Left colon (tissue), 2 donors: ENCODE data around the gene CSF2RB. TPM values are rescaled to one million over a fixed set of nuclear protein-coding genes. Genes with fewer than 3 reads are reported as not detected.
"Not testable (repeated sequence)": the region's sequence is repeated elsewhere in the genome, so short reads cannot be mapped to it uniquely, and the experiment has no call there.

ENCODE experiments used
- ATAC-seq: fragments of 200-7000 bp; cut with Tn5 transposase; one replicate; pipeline ENCODE4 v1.9.1; 2020; ENCODE audit warnings: mild to moderate bottlenecking, moderate library complexity
- DNase-seq, 2 donors: peaks; one replicate each; pipeline ENCODE4 v3.0.0-alpha.2; 2020
- intact Hi-C, 2 donors: fragments of 100-400 bp; cut with DNase I in 1 of 2; cut with micrococcal nuclease in 1 of 2; formaldehyde crosslinking; loops; one replicate each; pipeline versions ENCODE4 v1.11.2 to v1.14.0; 2022; cut with DNase I, micrococcal nuclease
- total RNA-seq, 2 donors: library from RNA; stranded (reverse); fragmentation: NEBNext Ultra II Directional; extraction: Animal tissue kit (Norgen Biotek cat#: 25700); gene quantifications; one replicate each; pipeline ENCODE4 v1.2.1, GENCODE V29; 2021
- donor health status: DM: no; HTN: no; CAD: no.
- donor health status: DM: yes; HTN: yes; CAD: no.

CSF2RB gene
- total RNA-seq, 2 donors from 2014 or later: 2.9 to 5.6 TPM

- ATAC-seq (no peak), DNase-seq (no peak)
- intact Hi-C loops: no loop called here
These were observed 68.7 kb downstream of the CSF2RB start for GRCh38 chr22:36982136-36982535.

DNA sequence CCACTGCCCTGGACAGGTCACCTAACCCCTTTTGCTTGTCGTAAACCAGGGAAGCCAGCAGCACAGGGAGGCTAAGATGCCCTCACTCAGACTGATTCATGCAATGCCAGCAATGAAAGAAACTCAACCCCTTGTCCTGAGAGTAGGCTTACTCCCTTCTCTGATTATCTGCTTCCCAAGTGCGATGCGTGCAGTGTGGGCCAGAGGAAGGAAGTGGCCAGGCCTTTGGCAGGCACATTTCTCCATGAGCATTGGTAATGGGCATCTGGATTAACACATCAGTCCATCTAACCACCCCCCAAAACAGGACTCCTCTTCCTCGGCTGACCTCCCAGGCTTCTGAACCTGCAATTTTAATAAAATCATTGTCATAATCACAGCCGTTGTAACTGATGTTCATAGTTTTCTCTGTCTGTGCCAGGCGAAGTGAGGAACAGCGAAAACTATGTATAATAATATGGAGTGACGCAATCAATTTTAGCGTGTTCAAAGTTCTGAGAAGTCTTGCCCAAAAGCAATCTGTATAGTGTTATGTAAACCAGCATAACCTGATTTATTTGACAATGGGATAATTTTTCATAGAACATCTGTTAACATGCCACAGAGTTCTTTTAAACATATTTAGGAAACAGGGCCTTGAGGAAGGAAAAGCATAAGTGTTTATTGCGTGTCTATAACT lies 71.9 kb downstream of the CSF2RB start:
- intact Hi-C loops: no loop called here
- ATAC-seq (no peak), DNase-seq (no peak)

GRCh38 chr22:36986242-36986821 lies 72.9 kb downstream of the CSF2RB start:
- ATAC-seq (peak; percentile 52), DNase-seq (peak in 1 of 2 donors; percentile 35)
- intact Hi-C loops: no loop called here

DNA sequence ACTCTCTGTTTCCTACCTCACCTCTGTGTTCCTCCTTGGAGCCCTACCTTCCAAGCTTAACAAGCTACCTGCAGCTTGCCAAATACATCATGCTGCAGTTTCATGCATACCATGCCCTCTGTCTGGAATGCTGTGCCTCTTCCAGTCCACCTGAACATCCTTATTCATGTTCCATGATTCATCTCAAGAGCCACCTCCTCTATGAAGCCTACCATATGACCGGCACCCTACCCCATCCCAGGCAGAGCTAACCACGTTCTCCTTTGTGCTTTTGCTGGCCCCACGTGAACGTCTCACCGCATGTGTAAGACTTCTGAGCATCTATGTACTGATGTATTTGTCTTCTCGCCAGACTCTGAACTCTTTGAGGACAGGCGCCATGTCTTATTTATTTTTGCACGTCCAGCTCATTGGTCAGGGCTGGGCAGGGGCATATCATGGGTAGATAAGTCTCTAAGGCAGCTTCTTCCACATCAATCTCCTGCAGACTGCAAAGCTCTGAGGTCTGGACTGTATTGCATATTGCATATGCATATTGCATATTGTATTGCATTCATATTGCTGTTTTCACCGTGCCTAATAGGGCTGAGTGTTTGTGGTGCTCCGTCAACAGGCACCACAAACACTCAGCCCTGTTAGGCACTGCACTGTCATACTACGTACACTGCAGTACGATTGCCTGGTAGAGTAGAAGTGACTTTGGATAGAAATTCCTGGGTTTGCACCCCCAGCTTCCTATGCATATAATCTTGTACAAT lies 74.8 kb downstream of the CSF2RB start:
- ATAC-seq (no peak), DNase-seq (no peak)
- intact Hi-C loops: no loop called here

DNA sequence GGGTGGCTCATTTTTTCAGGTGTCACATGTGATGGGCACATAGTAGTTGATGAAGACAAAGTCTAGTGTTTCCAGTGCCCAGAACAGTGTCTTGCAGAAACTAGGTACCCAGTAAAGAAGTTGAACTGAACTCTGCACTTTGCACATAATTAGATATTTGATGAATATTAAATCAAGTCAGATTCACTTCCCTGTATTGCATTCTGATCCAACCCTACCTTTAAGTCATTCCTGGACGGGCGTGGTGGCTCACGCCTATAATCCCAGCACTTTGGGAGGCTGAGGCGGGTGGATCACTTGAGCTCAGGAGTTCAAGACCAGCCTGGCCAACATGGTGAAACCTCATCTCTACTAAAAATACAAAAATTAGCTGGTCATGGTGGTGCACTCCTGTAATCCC lies 75.6 kb downstream of the CSF2RB start:
- intact Hi-C loops, DNase-seq: not testable (repeated sequence)
- peak; percentile 69 for ATAC-seq

Other genes with a start within 250 kb of the CSF2RB start
- not detected for gene CACNG2, start 209.9 kb upstream of the CSF2RB start, total RNA-seq
- gene IFT27, start 137.5 kb upstream of the CSF2RB start, total RNA-seq: 10 to 100 TPM; 26.5 to 30.1 TPM
- gene PVALB, start 96.6 kb upstream of the CSF2RB start, total RNA-seq: not detected
- gene NCF4, start 52.6 kb upstream of the CSF2RB start, total RNA-seq: 10 to 100 TPM in 1 of 2 donors, 1 to 10 TPM in 1; 6.3 to 11.2 TPM
- gene TST, start 105.8 kb downstream of the CSF2RB start, total RNA-seq: 100 to 1,000 TPM; 507 to 576 TPM
- gene MPST, start 106.1 kb downstream of the CSF2RB start, total RNA-seq: 100 to 1,000 TPM; 221 to 250 TPM
- 10 to 100 TPM; 33.2 to 41.1 TPM for gene KCTD17, start 138.1 kb downstream of the CSF2RB start, total RNA-seq
- gene TMPRSS6, start 196.1 kb downstream of the CSF2RB start, total RNA-seq: 1 to 10 TPM in 1 of 2 donors, under 1 TPM in 1; 0.56 to 3.1 TPM
- gene IL2RB, start 236.3 kb downstream of the CSF2RB start, total RNA-seq: 1 to 10 TPM; 2.9 to 7.0 TPM